CD4-positive, alpha-beta T cell (primary cell): ENCODE results near the gene DEDD2. TPM values are rescaled to one million over a fixed set of nuclear protein-coding genes. Genes with fewer than 3 reads are reported as not detected.

Source experiments
- ATAC-seq: fragments of 200-7000 bp; cut with Tn5 transposase; one replicate; pipeline ENCODE4 v1.10.0; 2022; ENCODE audit warnings: mild to moderate bottlenecking; ENCODE audit not compliant: poor library complexity
- CTCF ChIA-PET: fragments of 350-600 bp; sonication (Branson Sonifier 250); formaldehyde crosslinking; loops from one replicate; lab custom pipeline; 2021; ENCODE audit warnings: antibody characterized with exemption, inconsistent platforms; lab: Charles Lee
- POLR2A ChIA-PET: fragments of 350-600 bp; sonication (Branson Sonifier 250); formaldehyde crosslinking; loops from one replicate; lab custom pipeline; 2021; ENCODE audit warnings: antibody characterized with exemption, inconsistent platforms; lab: Charles Lee
- DNase-seq, 14 experiments: peaks; one replicate each; pipeline ENCODE4 v3.0.0-alpha.2; 2013 to 2020; ENCODE audit warnings: mixed read lengths in 2 of 14
- H3K27ac ChIP-seq, 2 donors: one replicate each; pipeline versions ENCODE4 v1.5.1 to v1.7.0; 2013; ENCODE audit warnings: low read length in 2 of 2, low read depth in 1 of 2, mild to moderate bottlenecking in 1 of 2
- H3K27me3 ChIP-seq, 2 experiments: 1 replicate in 1 of 2; 2 replicates in 1 of 2; pipeline versions ENCODE4 v1.6.1 to v1.7.0; 2013; ENCODE audit warnings: low read length in 2 of 2, control low read depth in 1 of 2, mild to moderate bottlenecking in 1 of 2, moderate library complexity in 1 of 2; ENCODE audit not compliant: insufficient read depth in 2 of 2, control insufficient read depth in 1 of 2
- H3K36me3 ChIP-seq: one replicate; pipeline ENCODE4 v1.6.1; 2013; ENCODE audit warnings: low read length, control low read depth; ENCODE audit not compliant: insufficient read depth
- H3K4me1 ChIP-seq: one replicate; pipeline ENCODE4 v1.6.1; 2013; ENCODE audit warnings: low read length, control low read depth; ENCODE audit not compliant: insufficient read depth
- H3K4me3 ChIP-seq: one replicate; pipeline ENCODE4 v1.5.1; 2013; ENCODE audit warnings: mild to moderate bottlenecking, low read length, moderate library complexity
- H3K9me3 ChIP-seq, 2 experiments: 1 replicate in 1 of 2; 2 replicates in 1 of 2; pipeline versions ENCODE4 v1.6.1 to v1.7.0; 2013; ENCODE audit warnings: low read length in 2 of 2, mild to moderate bottlenecking in 2 of 2, control low read depth in 1 of 2, moderate library complexity in 1 of 2; ENCODE audit not compliant: control insufficient read depth in 1 of 2, insufficient read depth in 1 of 2
- H3K27ac Mint-ChIP-seq: one replicate; pipeline ENCODE4 v1.8.0; 2020; ENCODE audit warnings: mixed read lengths
- H3K27me3 Mint-ChIP-seq: one replicate; pipeline ENCODE4 v1.8.0; 2021; ENCODE audit warnings: mixed read lengths
- H3K36me3 Mint-ChIP-seq: one replicate; pipeline ENCODE4 v1.8.0; 2021; ENCODE audit warnings: low read depth, mixed read lengths
- H3K4me1 Mint-ChIP-seq: one replicate; pipeline ENCODE4 v1.8.0; 2021; ENCODE audit warnings: low read depth, mixed read lengths
- H3K4me3 Mint-ChIP-seq: one replicate; pipeline ENCODE4 v1.8.0; 2020; ENCODE audit warnings: mild to moderate bottlenecking, mixed read lengths
- H3K9me3 Mint-ChIP-seq: one replicate; pipeline ENCODE4 v1.8.0; 2020; ENCODE audit warnings: mixed read lengths
- intact Hi-C, 2 experiments: fragments of 100-400 bp; cut with DNase I in 1 of 2; cut with micrococcal nuclease in 1 of 2; formaldehyde crosslinking; loops; one replicate each; pipeline versions ENCODE4 v1.15.1 to v1.9.0; 2023 to 2025; cut with DNase I, micrococcal nuclease
- total RNA-seq, 174 experiments: library from RNA in 2 of 174; stranded (reverse) in 2 of 174; gene quantifications; one replicate each; pipeline ENCODE4 v1.2.3 and lab custom pipeline; 2021 to 2026
- TF ChIP-seq, protein P1 (sequence below): fragments of 200-600 bp; IDR thresholded peaks from one replicate; pipeline ENCODE4 v1.8.0; 2022; ENCODE audit warnings: antibody characterized with exemption, mild to moderate bottlenecking

The DEDD2 gene
- total RNA-seq, 2 experiments from 2014 or later, result 96.5 to 103 TPM

DNA sequence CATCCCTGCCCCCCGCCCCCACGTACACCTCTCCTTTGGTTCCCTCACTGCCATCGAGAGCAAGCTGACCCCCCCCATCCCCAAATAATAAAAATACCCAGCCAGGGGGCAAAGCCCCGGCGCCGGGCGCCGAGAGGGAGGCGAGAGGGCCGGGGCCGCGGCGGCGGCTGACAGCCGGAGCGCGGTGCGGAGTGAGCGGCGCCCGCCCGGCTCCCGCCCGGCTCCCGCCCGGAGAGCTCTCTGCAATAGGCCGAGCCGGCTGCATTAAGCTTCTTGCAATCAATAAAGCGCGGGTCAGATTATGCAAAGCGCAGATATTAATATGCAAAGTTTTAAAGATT lies 40.9 kb downstream of the DEDD2 start:
- ChIA-PET POLR2A (interaction anchor here (0.9 to 2.5 kb wide), 10 partner anchors 9 to 68 kb away, joined by 3 to 19 read pairs (median 4); partner anchors contain the start of gene GSK3A), CTCF (interaction anchor here (0.7 to 2.7 kb wide), 16 partner anchors 9 to 264 kb away, joined by 3 to 9 read pairs (median 4); partner anchors contain the start of genes GSK3A and POU2F2)
- Histone ChIP-seq H3K36me3 (no peaks in the 10 kb centered on the region), H3K27me3 (peaks cover 36 to 37% of the 10 kb centered on the region in 2 experiments), H3K4me3 (peak overlapping the region; percentile 56), H3K27ac (no peak overlapping the region), H3K4me1 (peaks cover 34% of the 10 kb centered on the region), H3K9me3 (no peaks in the 10 kb centered on the region)
- Mint-ChIP-seq H3K4me1 (peaks cover 21% of the 10 kb centered on the region), H3K4me3 (peak overlapping the region; percentile 89), H3K27me3 (peaks cover 35% of the 10 kb centered on the region), H3K27ac (no peak overlapping the region), H3K9me3 (no peaks in the 10 kb centered on the region), H3K36me3 (no peaks in the 10 kb centered on the region)
- TF ChIP-seq, protein P1, sequence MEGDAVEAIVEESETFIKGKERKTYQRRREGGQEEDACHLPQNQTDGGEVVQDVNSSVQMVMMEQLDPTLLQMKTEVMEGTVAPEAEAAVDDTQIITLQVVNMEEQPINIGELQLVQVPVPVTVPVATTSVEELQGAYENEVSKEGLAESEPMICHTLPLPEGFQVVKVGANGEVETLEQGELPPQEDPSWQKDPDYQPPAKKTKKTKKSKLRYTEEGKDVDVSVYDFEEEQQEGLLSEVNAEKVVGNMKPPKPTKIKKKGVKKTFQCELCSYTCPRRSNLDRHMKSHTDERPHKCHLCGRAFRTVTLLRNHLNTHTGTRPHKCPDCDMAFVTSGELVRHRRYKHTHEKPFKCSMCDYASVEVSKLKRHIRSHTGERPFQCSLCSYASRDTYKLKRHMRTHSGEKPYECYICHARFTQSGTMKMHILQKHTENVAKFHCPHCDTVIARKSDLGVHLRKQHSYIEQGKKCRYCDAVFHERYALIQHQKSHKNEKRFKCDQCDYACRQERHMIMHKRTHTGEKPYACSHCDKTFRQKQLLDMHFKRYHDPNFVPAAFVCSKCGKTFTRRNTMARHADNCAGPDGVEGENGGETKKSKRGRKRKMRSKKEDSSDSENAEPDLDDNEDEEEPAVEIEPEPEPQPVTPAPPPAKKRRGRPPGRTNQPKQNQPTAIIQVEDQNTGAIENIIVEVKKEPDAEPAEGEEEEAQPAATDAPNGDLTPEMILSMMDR, result no peak
- DNase-seq (no peak), ATAC-seq (peak; percentile 29)
- intact Hi-C loops, result loop anchor here (5.0 kb wide), 1 partner anchor 41 kb away; the partner anchor contains the start of gene DEDD2 (in 2 of the 2)

GRCh38 chr19:42175952-42176648 lies 41.4 kb downstream of the DEDD2 start:
- Mint-ChIP-seq H3K4me3 (peak overlapping the region; percentile 89), H3K27me3 (peaks cover 35% of the 10 kb centered on the region), H3K36me3 (no peaks in the 10 kb centered on the region), H3K4me1 (peaks cover 21% of the 10 kb centered on the region), H3K9me3 (no peaks in the 10 kb centered on the region), H3K27ac (no peak overlapping the region)
- Histone ChIP-seq H3K36me3 (no peaks in the 10 kb centered on the region), H3K27me3 (peaks cover 36 to 37% of the 10 kb centered on the region in 2 experiments), H3K4me3 (peak overlapping the region; percentile 56), H3K27ac (no peak overlapping the region), H3K4me1 (peaks cover 34% of the 10 kb centered on the region), H3K9me3 (no peaks in the 10 kb centered on the region)
- ATAC-seq, result no peak
- TF ChIP-seq, protein P1, result no peak
- POLR2A ChIA-PET, result interaction anchor here (0.6 to 2.5 kb wide), 10 partner anchors 9 to 69 kb away, joined by 3 to 19 read pairs (median 4); partner anchors contain the start of gene GSK3A
- CTCF ChIA-PET, result interaction anchor here (0.6 to 2.7 kb wide), 17 partner anchors 10 to 264 kb away, joined by 3 to 9 read pairs (median 4); partner anchors contain the start of genes GSK3A and POU2F2
- intact Hi-C loops, result loop anchor here (5.0 kb wide), 1 partner anchor 41 kb away; the partner anchor contains the start of gene DEDD2 (in 2 of the 2)
- peak in 4 of 14 experiments; percentile 28 to 45 (median 40) for DNase-seq

- CTCF ChIA-PET, result interaction anchor here (0.6 to 2.7 kb wide), 4 partner anchors 19 to 69 kb away, joined by 3 to 9 read pairs (median 6); no protein-coding TSS in a partner anchor
- ATAC-seq (no peak), DNase-seq (no peak)
- Mint-ChIP-seq H3K4me1 (peaks cover 20% of the 10 kb centered on the region), H3K9me3 (no peaks in the 10 kb centered on the region), H3K27ac (no peak overlapping the region), H3K4me3 (peak overlapping the region; percentile 89), H3K27me3 (peaks cover 33% of the 10 kb centered on the region), H3K36me3 (no peaks in the 10 kb centered on the region)
- Histone ChIP-seq H3K36me3 (no peaks in the 10 kb centered on the region), H3K27me3 (peaks cover 36 to 37% of the 10 kb centered on the region in 2 experiments), H3K27ac (no peak overlapping the region), H3K4me1 (peaks cover 34% of the 10 kb centered on the region), H3K9me3 (no peaks in the 10 kb centered on the region), H3K4me3 (no peak overlapping the region)
- TF ChIP-seq, protein P1, result no peak
- POLR2A ChIA-PET, result interaction anchor here (0.6 to 2.5 kb wide), 5 partner anchors 10 to 67 kb away, joined by 3 to 19 read pairs (median 4); partner anchors contain the start of gene GSK3A
- intact Hi-C loops, result loop anchor here (5.0 kb wide), 1 partner anchor 42 kb away; the partner anchor contains the start of gene DEDD2 (in 2 of the 2)
Measured at GRCh38 chr19:42174958-42175734, 42.3 kb downstream of the DEDD2 start.
